Gastroesophageal sphincter (tissue), 3 donors: ENCODE data around the gene CTNS.

Source experiments
- EP300 ChIP-seq: sonication (generic); formaldehyde crosslinking; IDR thresholded peaks from one replicate; pipeline ENCODE4 v1.6.1; 2017; ENCODE audit warnings: antibody characterized with exemption, mild to moderate bottlenecking
- POLR2A ChIP-seq, 2 donors: fragments of 450-650 bp; IDR thresholded peaks; one replicate each; pipeline ENCODE4 v1.6.1; 2017; ENCODE audit warnings: antibody characterized with exemption in 2 of 2, mild to moderate bottlenecking in 2 of 2, moderate library complexity in 1 of 2
- POLR2AphosphoS5 ChIP-seq: sonication (generic); formaldehyde crosslinking; IDR thresholded peaks from one replicate; pipeline ENCODE4 v1.6.1; 2017; ENCODE audit warnings: antibody characterized with exemption
- TF ChIP-seq, protein P1 (sequence below), 4 experiments: fragments of 200-600 bp in 2 of 4; fragments of 450-650 bp in 2 of 4; sonication (generic) in 1 of 4; IDR thresholded peaks; one replicate each; pipeline ENCODE4 v1.5.1; 2017 to 2019; ENCODE audit warnings: antibody characterized with exemption in 4 of 4, mild to moderate bottlenecking in 2 of 4, moderate library complexity in 2 of 4

DNA sequence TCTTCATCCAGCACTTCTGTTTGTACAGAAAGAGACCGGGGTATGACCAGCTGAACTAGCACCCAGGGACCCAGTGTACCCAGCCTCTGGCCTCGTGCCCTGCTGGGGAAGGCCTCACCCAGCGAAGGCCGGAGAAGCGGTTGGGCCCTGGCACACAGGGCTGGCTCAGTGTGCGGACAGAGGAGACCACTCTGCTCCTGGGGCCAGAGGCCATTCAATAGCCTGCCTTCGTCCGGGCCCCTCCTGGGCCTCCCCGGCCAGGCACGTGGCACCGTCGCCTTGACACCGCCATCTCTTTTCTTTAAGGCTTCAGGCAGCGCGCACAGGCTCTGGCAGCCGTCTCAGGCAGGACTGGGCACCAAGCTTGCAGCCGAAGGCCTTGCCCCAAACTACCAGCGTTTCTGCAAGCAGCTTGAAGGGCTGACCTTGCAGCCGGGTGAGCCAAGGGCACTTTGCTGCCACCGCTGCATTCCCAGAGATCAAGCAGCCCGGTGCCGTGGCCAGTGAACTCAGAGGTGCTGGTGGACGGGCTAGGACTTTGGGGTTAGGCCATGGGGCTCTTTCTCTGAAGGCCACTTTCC lies 23.8 kb downstream of the CTNS start:
- TF ChIP-seq EP300, result no peak
- TF ChIP-seq, protein P1, sequence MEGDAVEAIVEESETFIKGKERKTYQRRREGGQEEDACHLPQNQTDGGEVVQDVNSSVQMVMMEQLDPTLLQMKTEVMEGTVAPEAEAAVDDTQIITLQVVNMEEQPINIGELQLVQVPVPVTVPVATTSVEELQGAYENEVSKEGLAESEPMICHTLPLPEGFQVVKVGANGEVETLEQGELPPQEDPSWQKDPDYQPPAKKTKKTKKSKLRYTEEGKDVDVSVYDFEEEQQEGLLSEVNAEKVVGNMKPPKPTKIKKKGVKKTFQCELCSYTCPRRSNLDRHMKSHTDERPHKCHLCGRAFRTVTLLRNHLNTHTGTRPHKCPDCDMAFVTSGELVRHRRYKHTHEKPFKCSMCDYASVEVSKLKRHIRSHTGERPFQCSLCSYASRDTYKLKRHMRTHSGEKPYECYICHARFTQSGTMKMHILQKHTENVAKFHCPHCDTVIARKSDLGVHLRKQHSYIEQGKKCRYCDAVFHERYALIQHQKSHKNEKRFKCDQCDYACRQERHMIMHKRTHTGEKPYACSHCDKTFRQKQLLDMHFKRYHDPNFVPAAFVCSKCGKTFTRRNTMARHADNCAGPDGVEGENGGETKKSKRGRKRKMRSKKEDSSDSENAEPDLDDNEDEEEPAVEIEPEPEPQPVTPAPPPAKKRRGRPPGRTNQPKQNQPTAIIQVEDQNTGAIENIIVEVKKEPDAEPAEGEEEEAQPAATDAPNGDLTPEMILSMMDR (IDR thresholded peaks at IDR 0.05), result no peak
- no peak for TF ChIP-seq POLR2AphosphoS5
- no peak for TF ChIP-seq POLR2A (IDR thresholded peaks at IDR 0.05)
